GM21390 (cell line): ENCODE results near the gene OR2A12.
"Not testable (repeated sequence)": the region's sequence is repeated elsewhere in the genome, so short reads cannot be mapped to it uniquely, and the experiment has no call there.

Experiments
- ATAC-seq: cut with Tn5 transposase; IDR thresholded peaks from one replicate; pipeline ENCODE4 v1.9.1; 2021; ENCODE audit not compliant: unreplicated experiment

The OR2A12 gene, protein sequence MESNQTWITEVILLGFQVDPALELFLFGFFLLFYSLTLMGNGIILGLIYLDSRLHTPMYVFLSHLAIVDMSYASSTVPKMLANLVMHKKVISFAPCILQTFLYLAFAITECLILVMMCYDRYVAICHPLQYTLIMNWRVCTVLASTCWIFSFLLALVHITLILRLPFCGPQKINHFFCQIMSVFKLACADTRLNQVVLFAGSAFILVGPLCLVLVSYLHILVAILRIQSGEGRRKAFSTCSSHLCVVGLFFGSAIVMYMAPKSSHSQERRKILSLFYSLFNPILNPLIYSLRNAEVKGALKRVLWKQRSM

DNA sequence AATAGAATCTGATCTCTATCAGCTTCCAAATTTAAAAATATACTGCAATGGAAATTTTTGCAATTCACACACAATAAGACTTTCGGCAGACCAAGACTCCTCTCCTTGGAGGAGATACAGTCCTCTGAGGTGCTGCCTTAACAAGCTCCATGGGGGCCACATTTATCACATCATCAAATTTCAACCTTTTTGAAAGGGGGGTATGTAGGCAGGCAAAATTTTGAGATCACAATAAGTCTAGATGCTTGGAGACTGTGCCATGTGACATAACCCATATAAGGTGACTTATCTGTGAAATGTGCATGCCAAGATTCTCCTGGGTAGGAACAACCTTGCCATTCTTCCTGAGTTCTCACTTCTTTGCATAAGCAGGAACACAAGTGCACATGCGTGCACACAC, at the start of gene OR2A12:
TSS of gene OR2A12 (plus strand) at position 301 of the 400 bp plus-strand sequence. CDS start 8,830 bp downstream, outside the sequence.
- no peak for ATAC-seq

DNA sequence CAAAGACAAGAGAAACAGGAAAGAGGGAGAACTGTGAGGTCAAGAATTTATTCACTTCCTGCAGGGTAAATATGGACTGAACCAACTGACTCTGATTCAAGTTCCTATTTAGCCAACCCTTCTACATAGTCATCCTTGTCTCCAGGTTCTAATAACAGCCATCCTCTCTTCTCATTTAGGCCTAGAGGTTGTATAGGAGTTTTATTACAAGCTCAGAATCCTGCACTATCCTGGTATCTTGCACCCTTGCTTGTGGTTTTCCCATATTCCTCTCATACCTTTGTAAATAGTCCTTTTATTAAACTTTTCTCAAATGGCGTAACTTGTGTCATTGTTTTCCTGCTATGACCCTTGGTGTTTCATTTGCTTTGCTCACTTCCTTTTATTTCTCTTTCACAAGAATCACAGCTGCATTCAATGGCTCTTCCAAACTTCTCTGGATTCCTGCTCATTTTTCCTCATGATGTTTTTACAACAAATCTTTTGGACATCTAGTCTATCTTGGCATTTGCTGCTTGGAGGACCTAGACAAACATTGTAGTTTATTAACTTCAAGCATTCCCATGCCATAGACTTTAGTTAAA, 49.7 kb upstream of the OR2A12 start:
- no peak for ATAC-seq

DNA sequence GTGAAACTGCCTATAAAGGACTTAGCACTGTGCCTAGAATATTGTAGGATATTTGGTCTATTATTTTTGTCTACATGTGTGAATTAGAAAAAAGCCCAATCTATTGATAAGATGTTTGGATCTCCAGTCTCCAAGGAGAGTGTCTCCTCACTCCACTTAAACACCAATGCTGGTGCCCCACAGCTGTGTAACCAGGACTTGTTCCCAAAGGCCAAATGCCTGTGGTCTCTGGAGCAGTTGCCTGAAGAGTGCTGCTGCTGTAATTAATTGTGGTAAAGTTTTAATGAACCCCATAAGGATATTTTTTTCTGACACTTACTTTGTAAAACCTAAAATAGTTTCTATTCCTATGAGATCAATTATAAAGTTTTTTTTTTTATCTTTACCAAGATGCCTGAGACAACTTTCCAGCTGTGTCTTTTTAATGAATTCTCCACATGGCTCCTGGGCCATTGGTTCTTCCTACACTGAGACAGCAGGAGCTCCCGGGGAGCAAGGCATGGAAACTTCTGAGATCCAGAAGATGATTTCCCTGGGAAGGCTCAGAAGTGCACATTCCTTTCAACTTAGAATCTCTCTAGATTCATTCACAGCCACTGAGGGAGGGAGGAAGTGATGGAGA, 48.6 kb upstream of the OR2A12 start:
- ATAC-seq = no peak

DNA sequence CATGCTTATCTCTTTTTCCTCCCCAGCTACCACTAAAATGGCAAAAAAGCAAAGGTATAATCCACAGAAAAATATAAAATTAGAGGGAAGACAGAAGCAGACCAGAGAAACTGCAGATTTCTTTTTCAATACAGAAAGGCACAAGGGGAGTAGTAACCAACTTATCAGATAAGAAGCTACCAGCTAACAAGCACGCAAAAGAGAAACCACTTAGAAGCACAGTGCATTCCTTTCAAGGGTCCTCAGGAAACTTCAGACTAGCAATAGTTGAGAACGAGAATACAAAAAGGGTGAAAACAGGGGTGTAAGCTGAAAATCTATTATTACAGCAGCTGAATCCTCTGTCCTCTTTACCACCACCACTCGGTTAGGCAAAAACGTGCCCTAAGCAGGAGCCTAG, 47.2 kb upstream of the OR2A12 start:
- no peak for ATAC-seq

DNA sequence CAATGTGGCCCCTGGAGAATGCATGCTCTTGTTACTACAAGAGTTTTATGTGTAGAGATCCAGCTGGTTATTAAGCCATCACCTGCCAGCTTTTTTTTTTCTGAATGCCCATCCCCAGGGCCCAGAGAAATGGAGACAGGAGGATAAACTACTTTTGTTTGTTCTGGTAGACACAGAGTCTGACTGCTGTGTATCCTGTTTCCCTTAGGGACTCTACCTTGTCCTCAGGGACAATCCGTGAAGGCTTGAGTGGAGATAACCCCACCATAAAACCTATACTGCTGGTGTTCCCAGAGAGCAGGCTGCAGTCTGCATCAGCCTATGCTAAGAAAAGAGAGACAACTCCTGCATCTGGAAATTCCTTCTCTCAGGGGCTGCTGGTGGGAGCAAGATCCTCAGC, 37.4 kb upstream of the OR2A12 start, which contains the start of gene OR2A5:
TSS of gene OR2A5 (plus strand) at position 301 of the 400 bp plus-strand sequence. CDS start 1,454 bp downstream, outside the sequence.
- ATAC-seq = no peak

DNA sequence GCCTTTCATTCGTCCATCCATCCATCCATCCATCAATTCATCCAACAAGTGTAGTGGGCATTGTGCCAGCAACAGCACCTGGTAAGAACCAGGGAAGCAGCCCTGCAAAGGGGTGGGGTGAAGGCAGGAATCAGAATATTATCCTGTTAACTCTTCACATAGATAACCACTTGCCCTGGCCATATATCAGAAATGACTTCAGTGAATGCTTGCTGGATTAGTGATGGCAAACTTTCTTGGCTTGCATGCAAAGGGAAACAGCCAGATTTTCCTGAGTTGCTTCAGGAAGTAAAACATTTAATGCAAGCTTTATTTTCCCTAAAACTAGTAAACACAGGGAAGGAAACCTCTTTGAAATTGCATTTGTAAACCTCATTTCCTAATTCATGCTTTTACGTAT, 36.6 kb upstream of the OR2A12 start:
- no peak for ATAC-seq

DNA sequence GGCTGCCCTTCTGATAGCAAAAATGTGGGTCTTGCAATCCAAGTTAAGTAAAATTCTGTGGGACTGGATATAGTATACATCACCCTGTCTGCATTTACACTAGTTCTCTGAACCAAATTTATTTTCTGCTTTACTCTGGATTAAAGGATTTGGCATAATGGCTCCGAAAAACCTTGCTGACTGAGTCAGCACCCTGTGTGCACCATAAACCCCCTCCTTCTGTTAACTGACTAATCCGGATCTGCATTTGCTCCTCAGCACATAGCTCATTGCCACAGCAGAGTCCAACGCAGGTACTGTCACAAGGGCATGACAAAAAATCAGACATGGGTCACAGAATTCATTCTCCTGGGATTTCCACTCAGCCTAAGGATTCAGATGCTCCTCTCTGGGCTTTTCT, 36.0 kb upstream of the OR2A12 start:
- ATAC-seq = no peak

DNA sequence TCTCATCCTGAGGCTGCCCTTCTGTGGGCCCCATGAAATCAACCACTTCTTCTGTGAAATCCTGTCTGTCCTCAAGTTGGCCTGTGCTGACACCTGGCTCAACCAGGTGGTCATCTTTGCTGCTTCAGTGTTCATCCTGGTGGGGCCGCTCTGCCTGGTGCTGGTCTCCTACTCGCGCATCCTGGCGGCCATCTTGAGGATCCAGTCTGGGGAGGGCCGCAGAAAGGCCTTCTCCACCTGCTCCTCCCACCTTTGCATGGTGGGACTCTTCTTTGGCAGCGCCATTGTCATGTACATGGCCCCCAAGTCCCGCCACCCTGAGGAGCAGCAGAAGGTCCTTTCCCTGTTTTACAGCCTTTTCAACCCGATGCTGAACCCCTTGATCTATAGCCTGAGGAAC, 35.2 kb upstream of the OR2A12 start:
- not testable (repeated sequence) for ATAC-seq

DNA sequence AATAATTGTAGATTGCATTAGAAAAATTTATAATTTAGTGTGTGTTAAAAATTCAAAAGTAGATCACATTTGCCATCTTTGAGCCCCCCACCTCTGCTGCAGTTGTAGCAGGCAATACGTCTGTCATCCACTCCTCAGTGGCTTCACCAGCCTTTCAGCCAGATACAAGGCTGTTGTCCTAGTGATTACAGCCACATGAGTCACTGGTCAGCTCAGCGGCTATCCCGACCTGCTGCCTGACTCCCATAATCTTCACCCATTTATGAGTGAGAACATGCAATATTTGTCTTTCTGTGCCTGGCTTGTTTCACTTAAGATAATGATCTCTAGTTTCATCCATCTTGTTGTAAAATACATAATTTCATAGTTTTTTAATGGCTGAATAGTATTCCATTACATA, 28.1 kb upstream of the OR2A12 start:
- no peak for ATAC-seq

DNA sequence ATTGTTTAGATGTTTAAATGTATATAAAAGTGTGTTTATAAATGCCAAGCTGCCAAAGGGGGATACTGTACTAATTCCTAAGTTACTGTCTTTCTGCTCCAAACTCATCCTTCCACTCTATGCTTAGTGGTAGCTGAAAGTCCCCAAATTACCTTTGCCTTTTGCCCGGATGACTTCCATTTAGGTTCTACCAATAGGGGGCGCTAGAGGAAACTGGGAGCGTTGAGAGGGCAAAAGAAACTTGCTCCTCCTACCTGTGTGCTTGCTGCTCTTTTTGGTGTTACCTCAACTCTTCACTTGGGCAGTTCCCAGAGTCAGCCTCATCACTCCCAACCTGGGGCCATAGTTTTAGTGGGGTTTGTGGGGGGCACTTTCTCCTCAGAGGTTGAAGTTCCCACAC, 22.4 kb upstream of the OR2A12 start:
- ATAC-seq = no peak

DNA sequence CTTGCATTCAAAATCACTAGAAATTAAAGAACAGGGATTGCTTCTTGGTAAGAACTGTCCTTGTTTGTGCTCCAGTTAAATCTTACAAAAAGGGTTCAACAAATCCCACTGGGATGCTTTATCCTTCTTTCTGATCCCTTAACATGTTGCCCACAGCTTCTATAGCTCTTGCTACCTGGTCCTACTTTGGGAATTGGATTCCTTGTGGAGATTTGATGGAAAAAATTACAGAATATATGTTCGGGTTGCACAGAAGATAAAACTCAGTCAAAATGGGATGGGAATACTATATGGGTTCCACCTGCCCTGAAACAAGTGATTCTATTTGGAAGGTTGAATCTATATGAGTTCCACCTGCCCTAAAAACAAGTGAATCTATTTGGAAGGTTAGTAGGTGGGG, 16.6 kb upstream of the OR2A12 start, which contains the start of gene OR2A25:
TSS of gene OR2A25 (plus strand) at position 301 of the 400 bp plus-strand sequence. CDS start 4,409 bp downstream, outside the sequence.
- ATAC-seq = no peak

DNA sequence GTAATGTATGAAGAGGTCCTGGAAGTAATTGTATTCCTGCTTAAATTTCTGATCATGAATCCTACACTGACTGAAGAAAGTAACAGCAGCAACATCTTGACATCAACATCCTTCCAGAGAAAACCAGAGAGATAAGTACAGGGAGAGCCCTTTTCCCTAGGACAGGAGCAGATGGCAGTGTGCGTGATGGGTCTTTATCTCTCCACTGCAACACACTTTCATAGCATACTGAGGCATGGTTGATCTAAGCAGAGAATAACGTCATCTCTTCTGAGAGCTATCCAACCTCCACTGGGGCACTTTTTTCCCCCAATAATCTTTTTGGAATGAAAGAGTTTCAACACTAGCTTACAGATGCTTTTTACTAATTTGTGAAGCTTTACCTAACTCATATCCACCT, 16.1 kb upstream of the OR2A12 start:
- ATAC-seq = no peak

DNA sequence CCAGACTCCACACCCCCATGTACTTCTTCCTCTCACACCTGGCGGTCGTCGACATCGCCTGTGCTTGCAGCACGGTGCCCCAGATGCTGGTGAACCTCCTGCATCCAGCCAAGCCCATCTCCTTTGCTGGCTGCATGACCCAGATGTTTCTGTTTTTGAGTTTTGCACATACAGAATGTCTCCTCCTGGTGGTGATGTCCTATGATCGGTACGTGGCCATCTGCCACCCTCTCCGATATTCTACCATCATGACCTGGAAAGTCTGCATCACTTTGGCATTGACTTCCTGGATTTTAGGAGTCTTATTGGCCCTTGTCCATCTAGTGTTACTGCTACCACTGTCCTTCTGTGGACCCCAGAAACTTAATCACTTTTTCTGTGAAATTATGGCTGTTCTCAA, 11.7 kb upstream of the OR2A12 start:
- ATAC-seq = no peak

DNA sequence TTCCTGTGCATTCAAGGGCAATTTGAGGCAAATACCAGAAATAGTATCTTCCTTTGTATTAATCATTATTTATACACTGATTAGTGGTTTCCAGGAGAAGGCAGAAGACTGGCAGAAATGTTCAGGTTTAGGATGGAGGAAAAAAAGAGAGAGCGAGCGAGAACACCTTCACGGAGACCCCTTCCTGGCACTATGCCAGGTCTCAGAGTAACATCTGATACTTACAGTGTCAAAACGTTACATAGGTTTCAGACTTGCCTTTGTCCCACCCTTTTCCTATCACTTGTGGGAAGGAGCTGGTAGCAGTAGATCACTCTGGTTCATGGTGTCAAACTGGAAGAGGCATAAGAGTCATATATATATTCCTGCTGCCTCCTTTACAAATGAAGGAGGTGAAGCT, 652 bp downstream of the OR2A12 start:
- no peak for ATAC-seq

DNA sequence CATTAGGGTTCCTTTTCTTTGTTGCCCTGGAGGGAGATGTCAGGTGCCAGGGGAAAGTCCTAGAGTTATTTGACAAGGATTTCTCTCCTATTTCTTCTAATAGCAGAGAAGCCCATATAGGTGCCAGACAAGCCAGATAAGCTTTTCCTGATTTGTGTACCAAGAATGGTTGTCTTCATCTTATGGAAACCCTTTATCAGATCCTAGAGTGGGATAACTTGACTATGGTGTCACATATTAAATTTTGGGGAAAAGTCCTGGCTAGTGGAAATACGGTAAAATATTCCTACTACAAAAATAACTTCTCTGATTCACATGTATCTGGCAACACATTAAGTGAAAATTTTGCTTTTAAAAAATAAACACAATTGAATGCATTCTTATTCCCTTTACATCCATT, 1.2 kb downstream of the OR2A12 start:
- no peak for ATAC-seq

DNA sequence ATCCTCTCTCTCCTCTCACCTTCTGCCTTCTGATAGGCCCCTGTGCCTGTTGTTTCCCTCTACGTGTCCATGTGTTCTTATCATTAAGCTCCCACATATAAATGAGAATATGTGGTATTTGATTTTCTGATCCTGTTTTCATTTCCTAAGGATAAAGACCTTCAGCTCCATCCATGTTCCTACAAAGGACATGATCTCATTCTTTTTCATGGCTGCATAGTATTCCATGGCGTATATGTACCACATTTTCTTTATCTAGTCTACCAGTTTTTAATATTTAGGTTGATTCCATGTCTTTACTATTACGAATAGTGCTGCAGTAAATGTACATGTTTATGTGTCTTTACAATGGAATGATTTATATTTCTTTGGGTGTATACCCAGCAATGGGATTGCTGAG, 4.6 kb downstream of the OR2A12 start:
- no peak for ATAC-seq

DNA sequence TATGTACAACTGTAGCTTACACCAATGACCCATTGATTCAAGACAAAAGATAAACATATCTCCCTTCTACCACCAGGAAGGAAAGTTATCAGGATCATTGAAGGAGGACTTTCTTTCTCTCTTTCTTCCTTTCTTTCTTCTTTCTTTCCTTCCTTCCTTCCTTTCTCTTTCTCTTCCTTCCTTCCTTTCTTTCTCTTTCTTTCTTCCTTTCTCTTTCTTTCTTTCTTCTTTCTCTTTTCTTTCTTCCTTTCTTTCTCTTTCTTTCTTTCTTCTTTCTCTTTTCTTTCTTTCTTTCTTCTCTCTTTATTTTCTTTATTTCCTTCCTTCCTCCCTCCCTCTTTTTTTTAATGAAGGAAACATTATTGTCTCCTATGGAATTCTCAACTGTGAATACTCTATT, 12.7 kb downstream of the OR2A12 start:
- no peak for ATAC-seq

DNA sequence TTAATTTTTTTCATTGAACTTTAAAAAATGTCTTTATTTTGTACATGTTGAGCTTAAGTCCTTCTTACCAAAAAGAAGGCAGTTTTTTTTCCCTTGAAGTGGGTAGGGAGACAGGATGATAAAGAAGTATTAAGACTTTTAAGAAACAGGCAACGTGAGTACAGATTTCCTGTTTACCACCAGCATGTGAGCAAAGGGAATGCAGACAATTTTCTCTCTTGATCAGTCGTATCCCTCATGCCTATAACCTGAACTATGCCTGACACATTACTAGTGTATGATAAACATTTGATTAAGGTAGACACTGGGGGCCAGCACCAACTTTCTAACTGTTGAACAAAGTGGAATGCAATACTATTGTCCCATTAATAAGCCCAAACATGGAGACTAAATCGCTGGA, 14.5 kb downstream of the OR2A12 start:
- no peak for ATAC-seq

DNA sequence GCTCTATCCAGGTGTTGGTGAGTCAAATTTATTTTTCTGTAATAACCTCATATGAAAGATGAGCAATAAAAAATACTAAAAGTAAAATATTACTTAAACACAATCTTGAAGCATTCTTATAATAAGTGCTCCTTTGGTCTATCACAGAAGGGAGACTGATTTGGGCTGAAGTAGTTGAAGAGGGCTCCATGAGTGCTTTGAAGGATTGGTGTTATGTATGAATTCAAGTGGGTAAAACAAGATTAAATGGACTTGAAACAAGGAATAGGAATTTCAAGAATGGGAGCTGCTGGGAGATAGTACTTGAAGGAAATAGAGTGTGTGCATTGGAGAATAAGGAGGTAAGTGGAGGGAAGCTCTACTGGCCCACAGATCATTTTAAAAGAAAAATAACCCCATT, 16.0 kb downstream of the OR2A12 start:
- ATAC-seq = no peak

DNA sequence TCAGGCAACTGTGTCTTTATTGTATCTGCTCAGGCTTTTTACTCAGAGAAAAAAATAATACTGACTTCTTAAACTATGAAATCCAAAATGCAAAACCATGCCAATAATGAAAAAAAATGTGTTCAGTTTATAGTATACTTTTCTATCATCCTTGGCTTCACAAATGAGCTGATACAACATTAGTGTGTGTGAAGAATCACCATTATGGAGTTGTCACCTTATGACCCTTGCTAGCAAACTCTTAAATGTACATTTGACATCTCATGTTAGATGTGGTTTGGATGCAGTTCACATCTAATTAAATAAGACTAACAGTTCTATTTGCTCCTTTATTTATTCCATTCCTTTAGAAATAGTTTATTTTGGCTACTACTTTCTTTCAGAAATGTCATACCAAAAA, 19.1 kb downstream of the OR2A12 start:
- ATAC-seq = no peak

DNA sequence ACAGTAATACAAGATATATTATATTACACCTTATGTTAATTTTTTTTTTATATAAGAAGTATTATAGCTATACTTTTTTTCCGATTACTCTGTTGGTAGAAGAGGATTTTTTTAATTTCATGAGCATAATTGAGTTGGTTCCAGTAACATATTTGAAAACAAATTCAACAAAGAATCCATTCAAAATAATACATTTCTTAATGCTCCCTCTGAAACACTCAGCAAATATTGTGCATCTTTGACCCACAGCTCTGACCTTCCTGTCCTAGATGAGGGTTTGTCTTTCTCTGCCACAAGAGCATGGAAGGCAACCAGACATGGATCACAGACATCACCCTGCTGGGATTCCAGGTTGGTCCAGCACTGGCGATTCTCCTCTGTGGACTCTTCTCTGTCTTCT, 23.2 kb downstream of the OR2A12 start, which contains the start of gene OR2A2:
TSS of gene OR2A2 (plus strand) at position 301 of the 400 bp plus-strand sequence. CDS start at position 301, 0 bp downstream.
- no peak for ATAC-seq

DNA sequence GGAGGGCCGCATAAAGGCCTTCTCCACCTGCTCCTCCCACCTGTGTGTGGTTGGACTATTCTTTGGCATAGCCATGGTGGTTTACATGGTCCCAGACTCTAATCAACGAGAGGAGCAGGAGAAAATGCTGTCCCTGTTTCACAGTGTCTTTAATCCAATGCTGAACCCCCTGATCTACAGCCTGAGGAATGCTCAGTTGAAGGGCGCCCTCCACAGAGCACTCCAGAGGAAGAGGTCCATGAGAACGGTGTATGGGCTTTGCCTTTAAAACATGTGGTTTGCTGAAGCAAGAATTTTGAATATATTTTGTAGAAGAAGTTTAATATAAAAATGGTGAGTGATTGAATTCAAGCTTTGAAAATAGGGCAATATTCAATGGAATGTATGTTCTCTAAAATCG, 24.2 kb downstream of the OR2A12 start:
- ATAC-seq = no peak
